Measurements from ENCODE around the gene BCL2L12.

The BCL2L12 gene

DNA sequence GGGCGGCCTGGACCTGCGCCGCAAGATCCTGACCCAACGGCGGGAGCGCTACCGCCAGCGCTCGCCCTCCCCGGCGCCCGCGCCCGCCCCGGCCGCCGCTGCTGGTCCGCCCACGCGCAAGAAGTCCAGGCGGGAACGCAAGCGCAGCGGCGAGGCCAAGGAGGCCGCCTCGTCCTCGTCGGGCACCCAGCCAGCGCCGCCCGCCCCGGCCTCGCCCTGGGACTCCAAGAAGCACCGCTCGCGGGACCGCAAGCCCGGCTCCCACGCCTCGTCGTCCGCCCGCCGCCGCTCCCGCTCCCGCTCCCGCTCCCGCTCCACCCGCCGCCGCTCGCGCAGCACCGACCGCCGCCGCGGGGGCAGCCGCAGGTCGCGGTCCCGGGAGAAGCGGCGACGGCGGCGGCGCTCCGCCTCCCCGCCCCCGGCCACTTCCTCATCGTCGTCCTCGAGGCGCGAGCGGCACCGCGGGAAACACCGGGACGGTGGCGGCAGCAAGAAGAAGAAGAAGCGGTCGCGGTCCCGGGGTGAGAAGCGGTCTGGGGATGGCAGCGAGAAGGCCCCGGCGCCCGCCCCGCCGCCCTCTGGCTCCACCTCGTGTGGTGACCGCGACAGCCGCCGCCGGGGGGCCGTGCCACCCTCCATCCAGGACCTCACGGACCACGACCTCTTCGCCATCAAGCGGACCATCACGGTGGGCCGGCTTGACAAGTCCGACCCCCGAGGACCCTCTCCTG, 13.7 kb upstream of the BCL2L12 start:
- no peak overlapping the region for H3K27ac ChIP-seq (ENCODE audit: low read depth, low read length)
- H3K27me3 ChIP-seq (ENCODE audit: low read length), result no peaks in the 10 kb centered on the region
- no peak overlapping the region for H3K4me3 ChIP-seq (ENCODE audit: insufficient read depth, low read length, poor library complexity, severe bottlenecking)
- no peak overlapping the region for H2AFZ ChIP-seq (ENCODE audit: low read depth, low read length, severe bottlenecking)
- no peak overlapping the region for H3K9ac ChIP-seq (ENCODE audit: low read length)
- H3F3A ChIP-seq (ENCODE audit: insufficient read depth), result no peaks in the 10 kb centered on the region
- H3K4me2 ChIP-seq (ENCODE audit: low read depth, low read length, poor library complexity, severe bottlenecking), result no peak overlapping the region
- no peaks in the 10 kb centered on the region for H3K9me2 ChIP-seq (replicated peaks; ENCODE audit: insufficient read depth, low read length)
- H3K9me3 ChIP-seq (ENCODE audit: insufficient read depth, low read length), result no peaks in the 10 kb centered on the region
- H4K20me1 ChIP-seq (ENCODE audit: low read depth, low read length), result no peaks in the 10 kb centered on the region
- H3K36me3 ChIP-seq (ENCODE audit: low read length), result no peaks in the 10 kb centered on the region; the same call in 1 of the 2 replicates
- TF ChIP-seq EZH2phosphoT487 (conservative IDR thresholded peaks at IDR 0.05; ENCODE audit: low read length), result no peak
- TF ChIP-seq, protein P1, sequence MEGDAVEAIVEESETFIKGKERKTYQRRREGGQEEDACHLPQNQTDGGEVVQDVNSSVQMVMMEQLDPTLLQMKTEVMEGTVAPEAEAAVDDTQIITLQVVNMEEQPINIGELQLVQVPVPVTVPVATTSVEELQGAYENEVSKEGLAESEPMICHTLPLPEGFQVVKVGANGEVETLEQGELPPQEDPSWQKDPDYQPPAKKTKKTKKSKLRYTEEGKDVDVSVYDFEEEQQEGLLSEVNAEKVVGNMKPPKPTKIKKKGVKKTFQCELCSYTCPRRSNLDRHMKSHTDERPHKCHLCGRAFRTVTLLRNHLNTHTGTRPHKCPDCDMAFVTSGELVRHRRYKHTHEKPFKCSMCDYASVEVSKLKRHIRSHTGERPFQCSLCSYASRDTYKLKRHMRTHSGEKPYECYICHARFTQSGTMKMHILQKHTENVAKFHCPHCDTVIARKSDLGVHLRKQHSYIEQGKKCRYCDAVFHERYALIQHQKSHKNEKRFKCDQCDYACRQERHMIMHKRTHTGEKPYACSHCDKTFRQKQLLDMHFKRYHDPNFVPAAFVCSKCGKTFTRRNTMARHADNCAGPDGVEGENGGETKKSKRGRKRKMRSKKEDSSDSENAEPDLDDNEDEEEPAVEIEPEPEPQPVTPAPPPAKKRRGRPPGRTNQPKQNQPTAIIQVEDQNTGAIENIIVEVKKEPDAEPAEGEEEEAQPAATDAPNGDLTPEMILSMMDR (IDR thresholded peaks at IDR 0.05; ENCODE audit: insufficient read depth, low read length, poor library complexity, severe bottlenecking), result no peak
- H3K79me2 ChIP-seq (ENCODE audit: insufficient read depth, low read length), result no peaks in the 10 kb centered on the region

GRCh38 chr19:49652551-49653465, 12.9 kb upstream of the BCL2L12 start:
- Histone ChIP-seq H3K36me3 (ENCODE audit: low read length) (no peaks in the 10 kb centered on the region; the same call in 1 of the 2 replicates), H3F3A (ENCODE audit: insufficient read depth) (no peaks in the 10 kb centered on the region), H3K4me2 (ENCODE audit: low read depth, low read length, poor library complexity, severe bottlenecking) (no peak overlapping the region), H3K27me3 (ENCODE audit: low read length) (no peaks in the 10 kb centered on the region), H3K9me3 (ENCODE audit: insufficient read depth, low read length) (no peaks in the 10 kb centered on the region), H3K27ac (ENCODE audit: low read depth, low read length) (no peak overlapping the region), H3K9me2 (replicated peaks; ENCODE audit: insufficient read depth, low read length) (no peaks in the 10 kb centered on the region), H3K4me3 (ENCODE audit: insufficient read depth, low read length, poor library complexity, severe bottlenecking) (no peak overlapping the region), H4K20me1 (ENCODE audit: low read depth, low read length) (no peaks in the 10 kb centered on the region), H2AFZ (ENCODE audit: low read depth, low read length, severe bottlenecking) (no peak overlapping the region), H3K9ac (ENCODE audit: low read length) (no peak overlapping the region), H3K79me2 (ENCODE audit: insufficient read depth, low read length) (no peaks in the 10 kb centered on the region)
- TF ChIP-seq EZH2phosphoT487 (conservative IDR thresholded peaks at IDR 0.05; ENCODE audit: low read length), result no peak
- TF ChIP-seq, protein P1 (IDR thresholded peaks at IDR 0.05; ENCODE audit: insufficient read depth, low read length, poor library complexity, severe bottlenecking), result no peak

- Histone ChIP-seq H3K9me3 (ENCODE audit: insufficient read depth, low read length) (no peaks in the 10 kb centered on the region), H3K9ac (ENCODE audit: low read length) (no peak overlapping the region), H3K79me2 (ENCODE audit: insufficient read depth, low read length) (no peaks in the 10 kb centered on the region), H3K4me2 (ENCODE audit: low read depth, low read length, poor library complexity, severe bottlenecking) (no peak overlapping the region), H3K27me3 (ENCODE audit: low read length) (no peaks in the 10 kb centered on the region), H3K27ac (ENCODE audit: low read depth, low read length) (no peak overlapping the region), H3K4me3 (ENCODE audit: insufficient read depth, low read length, poor library complexity, severe bottlenecking) (no peak overlapping the region), H3K9me2 (replicated peaks; ENCODE audit: insufficient read depth, low read length) (no peaks in the 10 kb centered on the region), H2AFZ (ENCODE audit: low read depth, low read length, severe bottlenecking) (no peak overlapping the region), H4K20me1 (ENCODE audit: low read depth, low read length) (no peaks in the 10 kb centered on the region), H3K36me3 (ENCODE audit: low read length) (no peaks in the 10 kb centered on the region; the same call in 1 of the 2 replicates), H3F3A (ENCODE audit: insufficient read depth) (0 out of 2 replicates have a peak, but pooled peaks cover 1% of the 10 kb centered on the region)
- no peak for TF ChIP-seq EZH2phosphoT487 (conservative IDR thresholded peaks at IDR 0.05; ENCODE audit: low read length)
- TF ChIP-seq, protein P1 (IDR thresholded peaks at IDR 0.05; ENCODE audit: insufficient read depth, low read length, poor library complexity, severe bottlenecking), result no peak
These were observed 12.3 kb upstream of the BCL2L12 start for GRCh38 chr19:49653466-49653806.
